ENCODE measurements around the gene AJAP1.

DNA sequence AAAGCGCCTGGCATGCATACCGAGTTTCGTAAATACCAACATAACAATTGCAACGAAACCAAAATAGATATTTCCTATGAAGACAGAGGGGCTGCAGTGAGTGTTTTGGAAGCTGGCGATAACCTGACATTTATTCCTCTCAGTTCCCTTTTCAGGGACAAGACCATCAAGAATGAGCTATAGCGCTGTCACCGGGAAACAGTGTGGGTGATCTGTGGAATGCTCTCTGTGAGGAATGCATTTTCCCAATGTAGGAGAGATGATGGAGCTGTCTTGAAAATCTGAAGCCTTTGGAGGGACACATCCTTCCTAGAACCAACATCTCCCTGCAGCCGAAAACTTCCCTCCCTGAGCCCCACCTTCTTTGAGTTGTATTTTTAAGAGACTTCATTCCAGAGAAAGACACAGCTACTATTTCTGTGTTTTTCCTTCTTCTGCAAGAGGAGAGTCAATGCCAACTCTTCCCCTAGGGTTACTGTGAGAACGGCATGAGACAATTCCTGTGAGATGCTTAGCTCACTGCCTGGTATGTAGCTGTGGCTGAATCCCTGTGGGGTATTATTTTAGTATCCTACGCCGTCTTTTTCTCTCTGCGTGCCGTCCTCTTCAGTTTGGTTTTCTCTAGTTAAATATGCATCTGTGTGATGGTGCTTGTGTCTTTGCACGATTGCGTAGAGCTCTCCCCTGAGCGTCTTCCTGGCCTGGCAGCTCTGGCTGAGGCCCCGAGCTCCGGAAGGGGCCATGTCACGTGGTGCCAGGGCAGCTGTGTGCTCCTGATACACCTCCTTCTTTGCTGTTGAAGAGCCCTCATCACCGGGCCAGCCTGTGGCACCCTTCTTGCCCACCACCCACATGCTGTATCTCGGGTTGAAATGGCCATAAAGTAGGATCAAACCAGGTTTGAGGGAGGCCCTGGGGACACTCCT lies 45.2 kb downstream of the AJAP1 start:
- TF ChIP-seq, protein P1, sequence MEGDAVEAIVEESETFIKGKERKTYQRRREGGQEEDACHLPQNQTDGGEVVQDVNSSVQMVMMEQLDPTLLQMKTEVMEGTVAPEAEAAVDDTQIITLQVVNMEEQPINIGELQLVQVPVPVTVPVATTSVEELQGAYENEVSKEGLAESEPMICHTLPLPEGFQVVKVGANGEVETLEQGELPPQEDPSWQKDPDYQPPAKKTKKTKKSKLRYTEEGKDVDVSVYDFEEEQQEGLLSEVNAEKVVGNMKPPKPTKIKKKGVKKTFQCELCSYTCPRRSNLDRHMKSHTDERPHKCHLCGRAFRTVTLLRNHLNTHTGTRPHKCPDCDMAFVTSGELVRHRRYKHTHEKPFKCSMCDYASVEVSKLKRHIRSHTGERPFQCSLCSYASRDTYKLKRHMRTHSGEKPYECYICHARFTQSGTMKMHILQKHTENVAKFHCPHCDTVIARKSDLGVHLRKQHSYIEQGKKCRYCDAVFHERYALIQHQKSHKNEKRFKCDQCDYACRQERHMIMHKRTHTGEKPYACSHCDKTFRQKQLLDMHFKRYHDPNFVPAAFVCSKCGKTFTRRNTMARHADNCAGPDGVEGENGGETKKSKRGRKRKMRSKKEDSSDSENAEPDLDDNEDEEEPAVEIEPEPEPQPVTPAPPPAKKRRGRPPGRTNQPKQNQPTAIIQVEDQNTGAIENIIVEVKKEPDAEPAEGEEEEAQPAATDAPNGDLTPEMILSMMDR (conservative IDR thresholded peaks at IDR 0.05; ENCODE audit: low read length): no peak
- TF ChIP-seq EZH2phosphoT487 (IDR thresholded peaks at IDR 0.05; ENCODE audit: borderline replicate concordance, low read depth, low read length): no peak
